Keratinocyte (primary cell): ENCODE data around the gene CIBAR2. TPM values are rescaled to one million over a fixed set of nuclear protein-coding genes. Genes with fewer than 3 reads are reported as not detected.

Source experiments
- DNase-seq: peaks from one replicate; pipeline ENCODE4 v3.0.0-alpha.2; 2011; ENCODE audit warnings: low read depth, missing footprints, low spot score
- FAIRE-seq: peaks from 2 replicates; lab custom pipeline; 2011; peaks lifted over from hg19 to GRCh38; lab: Jason Lieb, UNC
- H2AFZ ChIP-seq: 2 replicates; pipeline ENCODE4 v1.6.0; 2012; ENCODE audit warnings: low read length, control low read depth, inconsistent platforms; ENCODE audit not compliant: control insufficient read depth
- H3K27ac ChIP-seq: 2 replicates; pipeline ENCODE4 v1.5.1; 2011; ENCODE audit warnings: low read length; ENCODE audit not compliant: control insufficient read depth, insufficient read depth
- H3K27me3 ChIP-seq: 3 replicates; pipeline ENCODE4 v1.6.0; 2011; ENCODE audit warnings: low read length; ENCODE audit not compliant: control insufficient read depth, insufficient read depth; ENCODE audit errors: extremely low read depth
- H3K36me3 ChIP-seq, 2 experiments: 2 replicates in 1 of 2; 3 replicates in 1 of 2; pipeline ENCODE4 v1.5.1; 2011; ENCODE audit warnings: low read length in 2 of 2, mild to moderate bottlenecking in 1 of 2; ENCODE audit not compliant: control insufficient read depth in 2 of 2, insufficient read depth in 2 of 2; ENCODE audit errors: extremely low read depth in 1 of 2
- H3K4me1 ChIP-seq: 3 replicates; pipeline ENCODE4 v1.5.1; 2011; ENCODE audit warnings: low read length; ENCODE audit not compliant: control insufficient read depth, insufficient read depth; ENCODE audit errors: extremely low read depth
- H3K4me2 ChIP-seq: 3 replicates; pipeline ENCODE4 v1.6.0; 2011; ENCODE audit warnings: low read depth, low read length; ENCODE audit not compliant: control insufficient read depth, insufficient read depth; ENCODE audit errors: extremely low read depth
- H3K4me3 ChIP-seq, 3 experiments: fragments of 200-600 bp in 1 of 3; sonication (generic) in 1 of 3; 2 replicates in 2 of 3; 3 replicates in 1 of 3; pipeline ENCODE4 v1.5.1; 2011 to 2016; ENCODE audit warnings: low read length in 3 of 3, mild to moderate bottlenecking in 3 of 3, control low read depth in 2 of 3, inconsistent platforms in 1 of 3, low read depth in 1 of 3, mixed read lengths in 1 of 3, mixed run types in 1 of 3, moderate library complexity in 1 of 3; ENCODE audit not compliant: control insufficient read depth in 2 of 3, insufficient read depth in 2 of 3; ENCODE audit errors: extremely low read depth in 1 of 3
- H3K79me2 ChIP-seq: 2 replicates; pipeline ENCODE4 v1.6.0; 2012; ENCODE audit warnings: low read length; ENCODE audit not compliant: control insufficient read depth, insufficient read depth
- H3K9ac ChIP-seq: 3 replicates; pipeline ENCODE4 v1.6.0; 2011; ENCODE audit warnings: low read length; ENCODE audit not compliant: control insufficient read depth, insufficient read depth; ENCODE audit errors: extremely low read depth
- H3K9me1 ChIP-seq: 3 replicates; pipeline ENCODE4 v1.6.0; 2011; ENCODE audit warnings: low read length; ENCODE audit not compliant: control insufficient read depth, insufficient read depth; ENCODE audit errors: extremely low read depth
- H3K9me3 ChIP-seq: 2 replicates; pipeline ENCODE4 v1.5.1; 2012; ENCODE audit warnings: low read depth, low read length; ENCODE audit not compliant: control insufficient read depth
- H4K20me1 ChIP-seq: 3 replicates; pipeline ENCODE4 v1.6.0; 2011; ENCODE audit warnings: low read length; ENCODE audit not compliant: control insufficient read depth, insufficient read depth; ENCODE audit errors: extremely low read depth
- CTCF ChIP-seq, 3 experiments: IDR thresholded peaks in 1 of 3; conservative IDR thresholded peaks in 1 of 3; optimal IDR thresholded peaks in 1 of 3; 2 replicates in 2 of 3; 3 replicates in 1 of 3; pipeline versions ENCODE3 to v1.5.1; 2011; ENCODE audit warnings: low read length in 3 of 3, mild to moderate bottlenecking in 3 of 3, moderate library complexity in 2 of 3, control low read depth in 1 of 3, inconsistent platforms in 1 of 3; ENCODE audit not compliant: insufficient read depth in 2 of 3; ENCODE audit errors: extremely low read depth in 1 of 3
- EZH2 ChIP-seq: IDR thresholded peaks from one replicate; pipeline ENCODE4 v1.6.1; 2012; ENCODE audit warnings: inconsistent platforms, mild to moderate bottlenecking, low read length, moderate library complexity
- dilution Hi-C: fragments of 300-500 bp; cut with MboI; formaldehyde crosslinking; loops from one replicate; pipeline ENCODE4 v1.7.0; 2020; ENCODE audit warnings: low sequenced_read_pairs; ENCODE audit not compliant: extremely low pct_ligation_motif_present
- polyA plus RNA-seq, 5 experiments: library from polyadenylated mRNA; depleted of rRNA in 3 of 5; stranded (reverse) in 3 of 5; stranded (forward) in 1 of 5; unstranded in 1 of 5; fragments of >200 nt; gene quantifications; 1 replicate in 1 of 5; 2 replicates in 3 of 5; 3 replicates in 1 of 5; pipeline versions ENCODE4 v1.2.1 to v1.2.3, GENCODE V29; 2011 to 2012; ENCODE audit warnings: missing spikeins in 2 of 5, low read depth in 1 of 5, low replicate concordance in 1 of 5

CIBAR2 gene
- polyA plus RNA-seq, 1 donor (not counting 4 experiments of a cell fraction or from before 2014, with no cell fraction given): not detected

DNA sequence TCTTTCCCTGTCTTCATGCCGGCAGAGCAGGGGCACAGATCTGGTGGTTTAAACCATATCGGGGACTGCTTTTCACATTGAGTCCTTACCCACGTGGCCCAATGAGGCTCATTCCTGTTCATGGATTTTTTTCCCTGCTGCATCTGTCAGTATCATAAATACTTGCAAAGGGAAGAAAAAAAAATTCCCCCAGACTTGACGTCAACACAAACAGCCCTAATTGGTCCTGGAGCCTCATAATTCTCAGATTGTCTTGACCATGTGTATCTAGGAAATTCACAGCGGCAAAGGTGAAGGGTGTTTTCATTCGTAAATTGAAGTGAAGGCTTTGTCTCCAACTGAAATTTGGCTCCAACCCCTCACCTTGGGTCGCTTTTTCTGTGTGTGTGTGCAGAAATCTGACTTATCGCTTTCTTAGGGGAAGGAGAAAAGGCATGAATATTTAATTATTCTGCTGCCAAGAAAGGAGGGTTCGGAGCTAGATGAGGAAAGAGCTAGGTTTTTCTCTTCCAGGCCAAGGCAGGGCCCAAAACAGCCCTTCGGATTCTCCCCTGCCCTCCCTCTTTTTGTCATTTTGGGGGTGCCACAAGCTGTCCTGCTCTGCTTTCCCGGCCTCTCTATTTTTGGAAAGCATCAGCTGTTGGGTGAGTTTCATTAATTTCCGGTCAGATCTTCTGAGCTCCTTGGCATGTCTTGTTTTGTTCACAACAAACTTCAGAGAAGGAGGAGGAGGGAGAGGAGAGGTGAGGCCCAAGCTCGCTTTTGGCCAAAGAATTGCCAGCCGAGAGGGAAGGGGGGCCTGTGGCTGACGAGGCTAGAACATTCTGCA, 17.8 kb upstream of the CIBAR2 start:
- H3K4me1 ChIP-seq: no peaks in the 10 kb centered on the region
- H3K9me3 ChIP-seq: no peaks in the 10 kb centered on the region
- no peaks in the 10 kb centered on the region for H3K36me3 ChIP-seq
- TF ChIP-seq EZH2 (no peak), CTCF (optimal IDR thresholded peaks at IDR 0.05 in 1 of 3, IDR thresholded peaks at IDR 0.05 in 1 of 3, conservative IDR thresholded peaks at IDR 0.05 in 1 of 3; ENCODE audit: extremely low read depth in 1 of 3, insufficient read depth in 2 of 3, low read length in 3 of 3) (no peak)
- peaks cover 11% of the 10 kb centered on the region for H3K27me3 ChIP-seq
- no peak overlapping the region for H3K9ac ChIP-seq
- no peaks in the 10 kb centered on the region for H3K9me1 ChIP-seq
- H3K4me3 ChIP-seq: no peak overlapping the region
- no peaks in the 10 kb centered on the region for H3K79me2 ChIP-seq
- no peaks in the 10 kb centered on the region for H4K20me1 ChIP-seq
- H3K27ac ChIP-seq: no peak overlapping the region
- no peak for FAIRE-seq
- dilution Hi-C loops: no loop called here
- H2AFZ ChIP-seq: no peak overlapping the region
- no peak overlapping the region for H3K4me2 ChIP-seq
- no peak for DNase-seq

DNA sequence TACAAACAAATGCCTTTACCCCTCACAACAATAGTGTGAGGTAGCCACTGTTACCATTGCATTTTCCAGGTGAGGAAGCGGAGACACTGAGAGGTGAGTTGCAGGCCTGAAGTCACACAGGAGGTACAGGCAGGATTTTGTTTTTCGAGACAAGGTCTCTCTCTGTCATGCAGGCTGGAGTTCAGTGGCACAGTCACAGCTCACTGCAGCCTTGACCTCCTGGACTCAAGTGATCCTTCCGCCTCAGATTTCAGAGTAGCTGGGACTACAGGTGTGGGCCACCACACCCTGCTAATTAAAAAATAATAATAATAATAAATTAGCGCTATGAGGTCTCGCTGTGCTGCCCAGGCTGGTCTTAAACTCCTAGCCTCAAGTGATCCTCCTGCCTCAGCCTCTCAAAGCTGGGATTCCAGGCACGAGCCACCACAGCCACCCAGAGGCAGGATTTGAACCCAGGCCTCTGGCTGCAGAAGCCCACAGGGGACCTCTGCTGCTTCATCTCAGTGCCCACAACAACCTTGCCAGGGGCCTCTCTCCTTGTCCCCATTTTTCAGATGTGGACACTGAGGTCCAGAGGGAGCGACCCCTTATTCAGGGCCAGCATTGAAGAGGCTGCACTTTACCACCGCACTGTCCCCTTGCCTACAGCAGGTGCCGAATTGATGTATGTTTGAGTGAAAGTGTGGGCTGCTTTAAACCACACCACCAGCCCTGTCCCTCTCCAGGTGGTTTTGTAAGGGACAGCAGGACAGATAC, 16.0 kb upstream of the CIBAR2 start:
- TF ChIP-seq CTCF (optimal IDR thresholded peaks at IDR 0.05 in 1 of 3, IDR thresholded peaks at IDR 0.05 in 1 of 3, conservative IDR thresholded peaks at IDR 0.05 in 1 of 3; ENCODE audit: extremely low read depth in 1 of 3, insufficient read depth in 2 of 3, low read length in 3 of 3): no peak
- no peak for TF ChIP-seq EZH2
- Histone ChIP-seq H3K9me1 (no peaks in the 10 kb centered on the region), H2AFZ (no peak overlapping the region), H3K27me3 (peaks cover 8% of the 10 kb centered on the region), H3K36me3 (no peaks in the 10 kb centered on the region), H3K9ac (no peak overlapping the region), H4K20me1 (no peaks in the 10 kb centered on the region), H3K9me3 (no peaks in the 10 kb centered on the region), H3K4me1 (peaks cover 3% of the 10 kb centered on the region), H3K4me3 (no peak overlapping the region), H3K27ac (no peak overlapping the region), H3K79me2 (no peaks in the 10 kb centered on the region), H3K4me2 (no peak overlapping the region)
- dilution Hi-C loops: no loop called here
- FAIRE-seq: no peak
- DNase-seq: no peak
